ENCODE results near the gene PITPNM3. TPM values are rescaled to one million over a fixed set of nuclear protein-coding genes. Genes with fewer than 3 reads are reported as not detected.

PITPNM3 gene
- total and polyA plus RNA-seq, 12 donors = 1.1 to 9.8 (median 6.8) TPM

- no peak for TF ChIP-seq POLR2A (IDR thresholded peaks at IDR 0.05)
- no peak for TF ChIP-seq CTCF (IDR thresholded peaks at IDR 0.05)
- intact Hi-C loops (cut with DNase I) = no loop called here
- H3K27me3 ChIP-seq = no peaks in the 10 kb centered on the region
- no peaks in the 10 kb centered on the region for H3K9me3 ChIP-seq (replicated peaks in 1 of 3)
- no peak for DNase-seq
- H3K36me3 ChIP-seq (replicated peaks in 1 of 2) = no peaks in the 10 kb centered on the region
- H3K4me3 ChIP-seq = no peak overlapping the region
- 87 to 92% (median 89%) methylated on average over 9 of the region's 9 CpGs for WGBS, 4 donors
- H3K27ac ChIP-seq = peak overlapping the region in 3 of 5 donors; percentile 87 to 93 (median 92)
- H3K4me1 ChIP-seq (replicated peaks in 1 of 2) = peaks cover 18 to 24% of the 10 kb centered on the region in 2 donors
Observed at GRCh38 chr17:6456321-6456720, 100.0 kb downstream of the PITPNM3 start.

DNA sequence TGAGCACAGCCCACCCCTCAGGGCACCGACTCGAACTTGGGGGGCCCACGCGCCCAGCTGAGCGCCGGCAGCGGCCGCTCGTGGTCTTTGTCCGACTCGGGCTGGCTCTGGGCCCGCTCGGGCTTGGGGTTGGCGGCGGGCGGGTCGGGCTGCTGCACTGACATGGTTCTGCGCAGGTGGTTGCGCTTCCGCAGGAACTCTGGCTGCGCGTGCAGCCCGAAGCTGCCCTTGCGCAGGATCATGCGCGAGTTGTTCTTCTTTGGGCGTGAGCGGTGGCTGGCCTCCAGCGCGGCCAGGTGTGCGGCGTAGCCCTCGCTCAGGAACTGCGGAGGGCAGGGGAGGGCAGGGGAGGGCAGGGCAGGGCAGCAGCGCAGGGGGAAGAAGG, 101.0 kb downstream of the PITPNM3 start:
- TF ChIP-seq POLR2A (IDR thresholded peaks at IDR 0.05) (no peak), CTCF (IDR thresholded peaks at IDR 0.05) (no peak)
- no peaks in the 10 kb centered on the region for H3K9me3 ChIP-seq (replicated peaks in 1 of 3)
- H3K36me3 ChIP-seq (replicated peaks in 1 of 2) = no peaks in the 10 kb centered on the region
- peaks cover 18 to 24% of the 10 kb centered on the region in 2 donors for H3K4me1 ChIP-seq (replicated peaks in 1 of 2)
- DNase-seq = no peak
- peak overlapping the region in 1 of 5 donors; percentile 40 for H3K27ac ChIP-seq
- H3K4me3 ChIP-seq = no peak overlapping the region
- intact Hi-C loops (cut with DNase I) = no loop called here
- H3K27me3 ChIP-seq = no peaks in the 10 kb centered on the region
- 37 to 77% (median 53%) methylated on average over 6 to 35 of the region's 35 CpGs for WGBS, 4 donors

DNA sequence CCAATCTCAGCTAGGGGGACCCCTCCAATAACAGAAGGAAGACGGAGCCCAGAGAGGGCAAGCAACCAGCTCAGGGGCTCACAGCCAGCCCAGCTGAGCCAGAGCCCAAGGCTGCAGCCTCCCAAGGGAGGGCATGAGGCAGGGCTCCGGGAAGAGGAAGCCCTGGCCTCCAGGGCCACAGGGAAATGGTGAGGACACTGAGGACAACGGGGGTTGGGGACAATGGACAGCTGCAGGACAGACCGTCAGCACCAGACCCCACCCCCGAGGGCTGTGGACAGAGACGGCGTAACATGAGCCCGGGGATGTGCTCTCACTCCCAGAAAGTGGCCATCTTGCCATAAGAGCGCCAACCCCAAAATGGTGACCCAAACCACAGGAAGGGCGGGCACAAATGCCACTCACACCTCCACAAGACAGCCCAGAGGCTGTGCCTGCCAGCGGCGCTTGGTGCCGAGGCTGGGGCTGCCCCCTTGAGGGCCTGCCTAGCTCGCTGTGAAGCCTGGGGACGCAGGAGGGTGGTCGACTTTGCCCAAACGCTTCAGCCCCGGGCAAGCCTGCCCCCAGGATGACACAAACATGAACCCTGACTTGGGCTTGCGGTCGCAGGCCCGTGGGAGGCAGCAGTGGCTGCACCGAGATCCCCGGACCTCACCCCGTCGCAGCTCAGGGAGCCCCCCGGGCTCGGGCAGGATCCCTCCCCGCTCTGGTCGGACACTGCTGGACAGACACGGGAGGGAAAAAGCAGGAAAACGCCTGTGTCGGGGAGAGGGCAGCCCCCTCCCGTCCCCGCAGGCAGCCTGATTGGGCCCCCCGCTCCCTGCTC, 101.6 kb downstream of the PITPNM3 start:
- 65 to 84% (median 75%) methylated on average over 14 to 35 of the region's 35 CpGs for WGBS, 4 donors
- Histone ChIP-seq H3K36me3 (replicated peaks in 1 of 2) (no peaks in the 10 kb centered on the region), H3K27ac (peak overlapping the region in 1 of 5 donors; percentile 40), H3K4me3 (no peak overlapping the region), H3K4me1 (replicated peaks in 1 of 2) (peaks cover 18 to 24% of the 10 kb centered on the region in 2 donors), H3K27me3 (no peaks in the 10 kb centered on the region), H3K9me3 (replicated peaks in 1 of 3) (no peaks in the 10 kb centered on the region)
- intact Hi-C loops (cut with DNase I) = no loop called here
- TF ChIP-seq CTCF (IDR thresholded peaks at IDR 0.05) = no peak
- no peak for TF ChIP-seq POLR2A (IDR thresholded peaks at IDR 0.05)
- no peak for DNase-seq

DNA sequence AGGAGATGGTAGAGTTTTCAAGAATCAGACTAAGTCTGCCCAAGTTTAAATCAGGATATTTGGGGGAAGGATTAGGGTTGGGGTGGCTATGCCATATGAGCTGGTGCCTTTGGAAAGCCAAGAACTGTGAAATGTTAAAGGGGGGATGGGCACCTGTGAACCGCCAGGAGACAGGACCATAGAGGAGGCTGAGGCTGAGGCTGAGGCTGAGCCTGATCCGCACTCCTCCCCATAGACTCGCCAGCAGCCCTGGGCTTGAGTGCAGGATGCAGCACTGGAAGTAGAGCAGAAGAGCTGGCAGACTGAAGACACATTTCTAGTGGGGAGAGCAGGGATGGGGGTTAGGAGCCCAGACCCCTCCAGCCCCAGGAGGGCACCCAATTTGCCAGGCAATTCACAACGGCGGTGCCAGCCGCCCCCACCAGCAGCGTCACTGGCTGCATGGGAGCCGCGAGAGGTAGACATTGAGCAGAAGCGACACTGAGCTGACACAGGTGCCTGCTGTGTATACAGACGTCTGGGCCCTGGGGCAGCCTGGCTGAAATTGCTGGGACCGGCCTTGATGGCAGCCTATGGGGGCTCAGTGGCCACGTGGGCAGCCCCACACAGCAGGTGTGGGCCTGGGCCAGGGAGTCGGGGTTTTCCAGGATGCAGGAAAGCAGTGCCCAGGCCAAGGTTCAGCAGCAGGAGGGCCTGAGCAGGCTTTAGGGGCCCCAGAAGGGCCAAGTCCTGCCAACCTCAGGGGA, 102.9 kb downstream of the PITPNM3 start:
- Histone ChIP-seq H3K9me3 (replicated peaks in 1 of 3) (no peaks in the 10 kb centered on the region), H3K27me3 (no peaks in the 10 kb centered on the region), H3K4me3 (no peak overlapping the region), H3K4me1 (replicated peaks in 1 of 2) (peaks cover 18 to 24% of the 10 kb centered on the region in 2 donors), H3K27ac (no peak overlapping the region), H3K36me3 (replicated peaks in 1 of 2) (no peaks in the 10 kb centered on the region)
- DNase-seq = no peak
- 63 to 97% (median 87%) methylated on average over 3 to 14 of the region's 14 CpGs for WGBS, 4 donors
- intact Hi-C loops (cut with DNase I) = no loop called here
- no peak for TF ChIP-seq CTCF (IDR thresholded peaks at IDR 0.05)
- TF ChIP-seq POLR2A (IDR thresholded peaks at IDR 0.05) = no peak

All from adrenal gland (tissue), 12 donors.